Endothelial cell of umbilical vein (primary cell): ENCODE data around the gene NAALADL1. TPM values are rescaled to one million over a fixed set of nuclear protein-coding genes. Genes with fewer than 3 reads are reported as not detected.

Source experiments
- BruUV-seq: library from RNA; stranded (reverse); fragments of 400-500 nt; replicated peaks from 2 replicates; lab custom pipeline; 2021; lab: Mats Ljungman, UMichigan
- CTCF ChIA-PET: fragments of 300-600, 350-600 bp; sonication (Branson Sonifier 250); formaldehyde crosslinking; loops from one replicate; lab custom pipeline; 2021; ENCODE audit warnings: antibody characterized with exemption, inconsistent platforms; lab: Charles Lee
- POLR2A ChIA-PET: fragments of 300-600, 350-600 bp; sonication (Branson Sonifier 250); formaldehyde crosslinking; loops from one replicate; lab custom pipeline; 2021; ENCODE audit warnings: antibody characterized with exemption, inconsistent platforms; lab: Charles Lee
- DNase-seq: peaks from one replicate; pipeline ENCODE4 v3.0.0-alpha.2; 2011; ENCODE audit warnings: low read depth, low spot score
- FAIRE-seq: peaks from 2 replicates; lab custom pipeline; 2011; peaks lifted over from hg19 to GRCh38; lab: Jason Lieb, UNC
- H2AFZ ChIP-seq: 2 replicates; pipeline ENCODE4 v1.6.0; 2012; ENCODE audit warnings: low read depth, low read length, control low read depth, inconsistent platforms
- H3K27ac ChIP-seq: 2 replicates; pipeline ENCODE4 v1.5.1; 2011; ENCODE audit warnings: low read depth, mild to moderate bottlenecking, control low read depth, low read length, moderate library complexity; ENCODE audit not compliant: insufficient read depth
- H3K27me3 ChIP-seq, 2 experiments: 2 replicates each; pipeline versions ENCODE4 v1.6.0 to v1.6.1; 2011; ENCODE audit warnings: low read length in 2 of 2, mixed read lengths in 1 of 2; ENCODE audit not compliant: control insufficient read depth in 2 of 2, insufficient read depth in 2 of 2
- H3K36me3 ChIP-seq, 2 experiments: 2 replicates in 1 of 2; 3 replicates in 1 of 2; pipeline ENCODE4 v1.5.1; 2011; ENCODE audit warnings: low read length in 2 of 2, mild to moderate bottlenecking in 1 of 2, moderate library complexity in 1 of 2; ENCODE audit not compliant: control insufficient read depth in 2 of 2, insufficient read depth in 2 of 2; ENCODE audit errors: extremely low read depth in 1 of 2
- H3K4me1 ChIP-seq: 3 replicates; pipeline ENCODE4 v1.5.1; 2011; ENCODE audit warnings: mild to moderate bottlenecking, low read length; ENCODE audit not compliant: control insufficient read depth, insufficient read depth; ENCODE audit errors: extremely low read depth
- H3K4me2 ChIP-seq: 2 replicates; pipeline ENCODE4 v1.6.1; 2011; ENCODE audit warnings: low read length, control low read depth, mixed read lengths; ENCODE audit not compliant: insufficient read depth
- H3K4me3 ChIP-seq, 3 experiments: fragments of 200-600 bp in 1 of 3; sonication (generic), shearing (Covaris generic) in 1 of 3; replicated peaks in 1 of 3; 2 replicates each; pipeline ENCODE4 v1.5.1; 2011 to 2016; ENCODE audit warnings: control low read depth in 3 of 3, low read length in 3 of 3, mild to moderate bottlenecking in 2 of 3, inconsistent platforms in 1 of 3, low read depth in 1 of 3, moderate library complexity in 1 of 3; ENCODE audit not compliant: insufficient read depth in 1 of 3
- H3K79me2 ChIP-seq: 2 replicates; pipeline ENCODE4 v1.6.0; 2012; ENCODE audit warnings: low read length, inconsistent platforms; ENCODE audit not compliant: control insufficient read depth, insufficient read depth
- H3K9ac ChIP-seq: replicated peaks from 2 replicates; pipeline ENCODE3; 2011; ENCODE audit warnings: low read length, control low read depth; ENCODE audit not compliant: insufficient read depth; ENCODE audit errors: extremely low read depth
- H3K9me1 ChIP-seq: replicated peaks from 3 replicates; pipeline ENCODE4 v1.6.0; 2011; ENCODE audit warnings: mild to moderate bottlenecking, low read length; ENCODE audit not compliant: control insufficient read depth, insufficient read depth; ENCODE audit errors: extremely low read depth
- H3K9me3 ChIP-seq: replicated peaks from 2 replicates; pipeline ENCODE4 v1.5.1; 2012; ENCODE audit warnings: low read length, inconsistent platforms; ENCODE audit not compliant: control insufficient read depth, insufficient read depth
- H4K20me1 ChIP-seq: replicated peaks from 2 replicates; pipeline ENCODE3; 2011; ENCODE audit warnings: mild to moderate bottlenecking, low read length; ENCODE audit not compliant: control insufficient read depth, insufficient read depth; ENCODE audit errors: extremely low read depth
- EZH2 ChIP-seq: IDR thresholded peaks from 2 replicates; pipeline ENCODE4 v1.6.1; 2012; ENCODE audit warnings: borderline replicate concordance, low read depth, mild to moderate bottlenecking, moderate library complexity, low read length, inconsistent platforms; ENCODE audit not compliant: severe bottlenecking
- FOS ChIP-seq: IDR thresholded peaks from 2 replicates; pipeline ENCODE4 v1.6.1; 2011; ENCODE audit warnings: mild to moderate bottlenecking, low read length, moderate library complexity, borderline replicate concordance; ENCODE audit not compliant: insufficient read depth
- GATA2 ChIP-seq: IDR thresholded peaks from 2 replicates; pipeline ENCODE4 v1.7.0; 2011; ENCODE audit warnings: low read depth, mild to moderate bottlenecking, moderate library complexity, mixed read lengths, low read length; ENCODE audit not compliant: insufficient read length, insufficient read depth
- JUN ChIP-seq: IDR thresholded peaks from 2 replicates; pipeline ENCODE4 v1.6.1; 2011; ENCODE audit warnings: borderline replicate concordance, low read depth; ENCODE audit not compliant: insufficient read length, insufficient read depth
- MYC ChIP-seq: IDR thresholded peaks from one replicate; pipeline ENCODE4 v1.6.1; 2011; ENCODE audit warnings: mild to moderate bottlenecking, low read depth, low read length
- POLR2A ChIP-seq: IDR thresholded peaks from 2 replicates; pipeline ENCODE4 v1.6.1; 2012; ENCODE audit warnings: low read depth, mild to moderate bottlenecking, control low read depth, low read length
- POLR2AphosphoS5 ChIP-seq: IDR thresholded peaks from 2 replicates; pipeline ENCODE4 v1.6.1; 2012; ENCODE audit warnings: low read depth, mild to moderate bottlenecking, control low read depth, low read length, moderate library complexity; ENCODE audit not compliant: insufficient read depth
- dilution Hi-C: fragments of 300-500 bp; cut with MboI; formaldehyde crosslinking; loops from one replicate; pipeline ENCODE4 v1.15.0; 2019; ENCODE audit warnings: low sequenced_read_pairs; ENCODE audit not compliant: extremely low pct_ligation_motif_present
- intact Hi-C: fragments of 100-400 bp; cut with micrococcal nuclease; formaldehyde crosslinking; loops from one replicate; pipeline ENCODE4 v1.10.0; 2022
- polyA plus RNA-seq, 4 experiments: library from polyadenylated mRNA; depleted of rRNA in 3 of 4; stranded (reverse) in 3 of 4; unstranded in 1 of 4; fragments of >200 nt; gene quantifications; 2 replicates each; pipeline versions ENCODE4 v1.2.1 to v1.2.3, GENCODE V29; 2011 to 2012; ENCODE audit warnings: missing spikeins in 1 of 4
- total RNA-seq: library from RNA; stranded (reverse); gene quantifications from 2 replicates; pipeline ENCODE4 v1.2.3, GENCODE V29; 2021
- TF ChIP-seq, protein P1 (sequence below): IDR thresholded peaks from 2 replicates; pipeline ENCODE4 v1.6.1; 2011; ENCODE audit not compliant: insufficient read depth, insufficient read length

The NAALADL1 gene
- total and polyA plus RNA-seq, 2 donors (not counting 3 experiments of a cell fraction or from before 2014, with no cell fraction given) = 6.8 to 13.9 TPM

DNA sequence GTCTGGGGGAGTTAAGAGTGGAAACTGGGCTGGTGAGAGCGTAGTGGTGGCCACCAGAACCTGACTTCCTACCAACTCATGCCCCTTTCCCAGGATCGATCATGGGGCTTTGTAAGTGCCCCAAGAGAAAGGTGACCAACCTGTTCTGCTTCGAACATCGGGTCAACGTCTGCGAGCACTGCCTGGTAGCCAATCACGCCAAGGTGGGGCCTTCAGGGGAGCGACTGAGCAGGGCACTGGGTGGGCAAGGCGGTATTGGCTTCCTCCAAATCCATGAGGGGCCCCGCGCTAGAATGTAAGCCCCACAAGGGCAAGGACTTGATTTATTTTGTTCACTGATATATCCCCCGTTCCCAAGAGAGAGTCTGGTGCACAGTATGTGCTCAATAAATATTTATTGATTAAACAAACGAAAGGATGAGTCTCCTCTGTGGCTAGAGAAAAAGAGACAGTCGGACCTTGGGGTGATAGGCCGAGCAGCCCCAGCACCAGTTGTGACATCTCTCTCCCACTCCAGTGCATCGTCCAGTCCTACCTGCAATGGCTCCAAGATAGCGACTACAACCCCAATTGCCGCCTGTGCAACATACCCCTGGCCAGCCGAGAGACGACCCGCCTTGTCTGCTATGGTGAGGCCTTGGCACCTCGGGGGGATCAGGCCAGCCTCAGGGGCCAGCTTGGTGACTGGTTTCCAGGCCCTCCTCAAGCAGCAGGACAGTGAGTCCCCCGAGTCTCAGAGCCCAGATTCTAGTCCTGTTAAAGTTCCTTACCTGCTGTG is 26.4 kb upstream of the NAALADL1 start:
- Histone ChIP-seq H3K27ac (peak overlapping the region; percentile 61), H3K79me2 (peaks cover 34% of the 10 kb centered on the region), H3K4me3 (peak overlapping the region; percentile 56 to 92 (median 83)), H3K27me3 (no peaks in the 10 kb centered on the region), H4K20me1 (no peaks in the 10 kb centered on the region), H3K4me2 (peak overlapping the region; percentile 84), H3K9me1 (no peaks in the 10 kb centered on the region), H3K36me3 (peaks cover 5 to 28% of the 10 kb centered on the region in 2 experiments), H3K4me1 (peaks cover 17% of the 10 kb centered on the region), H3K9ac (peak overlapping the region; percentile 96), H2AFZ (peak overlapping the region; percentile 25), H3K9me3 (no peaks in the 10 kb centered on the region)
- no peak for TF ChIP-seq MYC
- TF ChIP-seq, protein P1, sequence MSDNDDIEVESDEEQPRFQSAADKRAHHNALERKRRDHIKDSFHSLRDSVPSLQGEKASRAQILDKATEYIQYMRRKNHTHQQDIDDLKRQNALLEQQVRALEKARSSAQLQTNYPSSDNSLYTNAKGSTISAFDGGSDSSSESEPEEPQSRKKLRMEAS = no peak
- no peak for TF ChIP-seq POLR2AphosphoS5
- no peak for TF ChIP-seq POLR2A
- TF ChIP-seq JUN = no peak
- no peak for TF ChIP-seq GATA2
- TF ChIP-seq FOS = no peak
- no peak for TF ChIP-seq EZH2
- BruUV-seq = TSS peak; percentile 52
- dilution Hi-C loops (no loop called here), intact Hi-C loops (loop anchor here (1.0 to 2.0 kb wide), 3 partner anchors 12 to 33 kb away; partner anchors contain the start of genes TM7SF2, VPS51 and ZNHIT2)
- FAIRE-seq (no peak), DNase-seq (no peak)
- CTCF ChIA-PET = no interaction called here
- POLR2A ChIA-PET = interaction anchor here (0.6 to 2.0 kb wide), 2 partner anchors 17 to 38 kb away, joined by 4 to 6 read pairs; partner anchors contain the start of genes FAU and MRPL49
